GM12878 (cell line): ENCODE data around the gene CACFD1. TPM values are rescaled to one million over a fixed set of nuclear protein-coding genes. Genes with fewer than 3 reads are reported as not detected.
A peak's percentile ranks its signal among the peaks of the same experiment; 100 is the strongest.

Experiments
- BMI1 ChIP-seq: fragments of 450-650 bp; IDR thresholded peaks from 2 replicates; pipeline ENCODE4 v1.6.1; 2016; ENCODE audit warnings: mild to moderate bottlenecking, moderate library complexity, borderline replicate concordance
- EGR1 ChIP-seq, 2 experiments: IDR thresholded peaks; 1 replicate in 1 of 2; 2 replicates in 1 of 2; pipeline ENCODE4 v1.6.1; 2011 to 2012; ENCODE audit warnings: low read depth in 2 of 2, low read length in 2 of 2, borderline replicate concordance in 1 of 2, mild to moderate bottlenecking in 1 of 2, moderate library complexity in 1 of 2
- EP300 ChIP-seq, 2 experiments: fragments of 150-350 bp in 1 of 2; IDR thresholded peaks; 2 replicates each; pipeline ENCODE4 v1.6.1; 2011 to 2012; ENCODE audit warnings: low read depth in 2 of 2, low read length in 2 of 2, borderline replicate concordance in 1 of 2, improper control_type of control experiment in 1 of 2, inconsistent platforms in 1 of 2; ENCODE audit not compliant: control insufficient read depth in 1 of 2
- IKZF1 ChIP-seq: fragments of 450-650 bp; conservative IDR thresholded peaks from 2 replicates; pipeline ENCODE4 v1.6.1; 2017; ENCODE audit warnings: antibody characterized with exemption, mild to moderate bottlenecking
- IRF3 ChIP-seq: fragments of 450-650 bp; IDR thresholded peaks from 2 replicates; pipeline ENCODE4 v1.6.1; 2014; ENCODE audit warnings: mild to moderate bottlenecking
- JUNB ChIP-seq: IDR thresholded peaks from 2 replicates; pipeline ENCODE4 v1.6.1; 2016; ENCODE audit warnings: antibody characterized with exemption, mild to moderate bottlenecking
- KDM1A ChIP-seq: fragments of 200-600 bp; sonication (generic); IDR thresholded peaks from 2 replicates; pipeline ENCODE4 v1.6.1; 2016; ENCODE audit warnings: borderline replicate concordance
- NKRF ChIP-seq: fragments of 450-650 bp; conservative IDR thresholded peaks from 2 replicates; pipeline ENCODE4 v1.6.1; 2017; ENCODE audit warnings: mild to moderate bottlenecking, moderate library complexity
- NRF1 ChIP-seq: conservative IDR thresholded peaks from 2 replicates; pipeline ENCODE4 v1.6.1; 2011; ENCODE audit warnings: mild to moderate bottlenecking, low read depth, low read length, improper control_type of control experiment
- POU2F2 ChIP-seq: IDR thresholded peaks from 3 replicates; pipeline ENCODE4 v1.6.1; 2011; ENCODE audit warnings: low read depth, mild to moderate bottlenecking, low read length, borderline replicate concordance
- RELA ChIP-seq: fragments of 450-650 bp; IDR thresholded peaks from 2 replicates; pipeline ENCODE4 v1.8.0; 2014; ENCODE audit warnings: borderline replicate concordance; ENCODE audit not compliant: partially characterized antibody
- REST ChIP-seq: IDR thresholded peaks from 2 replicates; pipeline ENCODE4 v1.6.1; 2012; ENCODE audit warnings: mild to moderate bottlenecking, low read depth, low read length
- SMARCA5 ChIP-seq: fragments of 450-650 bp; IDR thresholded peaks from 2 replicates; pipeline ENCODE4 v1.6.1; 2017; ENCODE audit warnings: mild to moderate bottlenecking
- SREBF2 ChIP-seq: IDR thresholded peaks from 2 replicates; pipeline ENCODE4 v1.6.1; 2012; ENCODE audit warnings: mild to moderate bottlenecking, low read length
- SRF ChIP-seq, 2 experiments: IDR thresholded peaks; 2 replicates each; pipeline ENCODE4 v1.6.1; 2011; ENCODE audit warnings: low read depth in 2 of 2, low read length in 2 of 2, mild to moderate bottlenecking in 1 of 2, moderate library complexity in 1 of 2
- SUPT20H ChIP-seq: IDR thresholded peaks from 2 replicates; pipeline ENCODE4 v1.6.1; 2011; ENCODE audit warnings: low read depth, mild to moderate bottlenecking, low read length, moderate library complexity, borderline replicate concordance; ENCODE audit not compliant: control insufficient read depth
- TAF1 ChIP-seq: IDR thresholded peaks from 2 replicates; pipeline ENCODE4 v1.6.1; 2011; ENCODE audit warnings: mild to moderate bottlenecking, low read depth, low read length, borderline replicate concordance
- YY1 ChIP-seq: IDR thresholded peaks from 2 replicates; pipeline ENCODE4 v1.6.1; 2011; ENCODE audit warnings: low read depth, mild to moderate bottlenecking, low read length
- polyA plus RNA-seq, 11 experiments: library from polyadenylated mRNA; depleted of rRNA in 4 of 11; unstranded in 6 of 11; stranded (reverse) in 5 of 11; fragments of >200 nt; fragmentation: Nextera tagmentation in 4 of 11; fragmentation: Illumina TruSeq in 1 of 11; extraction: Ambion mirVana in 4 of 11; extraction: Trizol in 1 of 11; gene quantifications; 1 replicate in 1 of 11; 2 replicates in 10 of 11; pipeline versions ENCODE4 v1.2.1 to v1.2.3, GENCODE V29; 2011 to 2016; ENCODE audit warnings: inconsistent platforms in 2 of 11, missing spikeins in 2 of 11, low read depth in 1 of 11
- total RNA-seq, 4 experiments: library from RNA; depleted of rRNA in 3 of 4; stranded (reverse); fragments of >200 nt in 3 of 4; fragmentation: Illumina TruSeq in 1 of 4; extraction: Trizol in 1 of 4; gene quantifications; 2 replicates each; pipeline versions ENCODE4 v1.2.1 to v1.2.3, GENCODE V29; 2013 to 2021

The CACFD1 gene
- total and polyA plus RNA-seq, 10 of the 15 experiments (the other 5 are each of a cell fraction or from before 2014, with no cell fraction given), result 0.09 to 5.8 (median 1.4) TPM; not detected in 1

- peak; percentile 46; the same call in 1 of the 2 replicates for TF ChIP-seq NKRF
- no peak for TF ChIP-seq EGR1 (IDR thresholded peaks at IDR 0.05; ENCODE audit: borderline replicate concordance in 1 of 2, low read depth in 2 of 2, low read length in 2 of 2)
- peak; percentile 57 for TF ChIP-seq NRF1
- TF ChIP-seq IRF3, result no peak
- 0 out of 2 replicates have a peak, but pooled peaks have one; percentile 27 for TF ChIP-seq BMI1
- TF ChIP-seq SRF (IDR thresholded peaks at IDR 0.05; ENCODE audit: low read depth in 2 of 2, low read length in 2 of 2), result no peak
- TF ChIP-seq JUNB, result no peak
- peak; percentile 23 for TF ChIP-seq RELA
- no peak for TF ChIP-seq SREBF2
- TF ChIP-seq TAF1, result 0 out of 2 replicates have a peak, but pooled peaks have one; percentile 24
- peak; percentile 98 for TF ChIP-seq POU2F2
- TF ChIP-seq REST, result no peak
- TF ChIP-seq SUPT20H, result no peak
- 0 out of 2 replicates have a peak, but pooled peaks have one; percentile 52 for TF ChIP-seq SMARCA5
- TF ChIP-seq IKZF1, result peak; percentile 66; the same call in 1 of the 2 replicates
- TF ChIP-seq YY1, result 0 out of 2 replicates have a peak, but pooled peaks have one; percentile 7
- no peak for TF ChIP-seq EP300 (IDR thresholded peaks at IDR 0.05; ENCODE audit: borderline replicate concordance in 1 of 2, control insufficient read depth in 1 of 2, low read depth in 2 of 2, low read length in 2 of 2)
- TF ChIP-seq KDM1A, result no peak
These were observed at the start of gene CACFD1 (continued) for GRCh38 chr9:133459476-133460404.
